GM18868 (cell line): ENCODE data around the gene SLC66A1.

Experiments used
- ATAC-seq: cut with Tn5 transposase; IDR thresholded peaks from one replicate; pipeline ENCODE4 v1.9.1; 2021; ENCODE audit warnings: mild to moderate bottlenecking, moderate library complexity; ENCODE audit not compliant: unreplicated experiment

SLC66A1 gene

GRCh38 chr1:19324665-19324990 lies 12.5 kb downstream of the SLC66A1 start:
- ATAC-seq, result no peak

DNA sequence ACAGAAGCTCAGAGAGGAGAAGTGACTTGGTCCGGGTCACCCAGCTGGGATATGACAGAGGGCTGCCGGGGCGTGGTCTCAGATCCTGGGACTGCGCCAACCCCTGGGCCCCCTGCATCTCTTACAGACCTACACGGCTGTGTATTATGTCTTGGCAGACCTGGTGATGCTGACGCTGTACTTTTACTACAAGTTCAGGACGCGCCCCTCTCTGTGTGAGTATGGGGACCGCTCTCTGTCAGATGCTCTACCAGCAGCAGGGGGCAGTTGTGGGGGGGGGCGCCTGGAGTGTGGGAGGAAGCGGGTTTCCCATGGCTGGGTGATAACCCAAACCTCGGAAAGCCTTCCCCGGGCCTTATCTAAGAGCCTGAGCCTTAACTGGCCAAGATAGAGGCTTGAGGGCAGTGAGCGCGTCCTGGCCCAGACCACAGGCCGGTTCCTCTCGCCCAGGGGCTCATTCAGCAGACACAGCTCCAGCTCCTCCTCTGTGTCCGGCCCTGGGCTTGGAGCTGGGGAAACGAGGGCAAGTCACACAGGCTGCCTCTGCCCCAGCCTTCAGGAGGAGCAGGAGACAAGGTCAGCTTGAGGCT lies 13.3 kb downstream of the SLC66A1 start:
- ATAC-seq, result no peak

DNA sequence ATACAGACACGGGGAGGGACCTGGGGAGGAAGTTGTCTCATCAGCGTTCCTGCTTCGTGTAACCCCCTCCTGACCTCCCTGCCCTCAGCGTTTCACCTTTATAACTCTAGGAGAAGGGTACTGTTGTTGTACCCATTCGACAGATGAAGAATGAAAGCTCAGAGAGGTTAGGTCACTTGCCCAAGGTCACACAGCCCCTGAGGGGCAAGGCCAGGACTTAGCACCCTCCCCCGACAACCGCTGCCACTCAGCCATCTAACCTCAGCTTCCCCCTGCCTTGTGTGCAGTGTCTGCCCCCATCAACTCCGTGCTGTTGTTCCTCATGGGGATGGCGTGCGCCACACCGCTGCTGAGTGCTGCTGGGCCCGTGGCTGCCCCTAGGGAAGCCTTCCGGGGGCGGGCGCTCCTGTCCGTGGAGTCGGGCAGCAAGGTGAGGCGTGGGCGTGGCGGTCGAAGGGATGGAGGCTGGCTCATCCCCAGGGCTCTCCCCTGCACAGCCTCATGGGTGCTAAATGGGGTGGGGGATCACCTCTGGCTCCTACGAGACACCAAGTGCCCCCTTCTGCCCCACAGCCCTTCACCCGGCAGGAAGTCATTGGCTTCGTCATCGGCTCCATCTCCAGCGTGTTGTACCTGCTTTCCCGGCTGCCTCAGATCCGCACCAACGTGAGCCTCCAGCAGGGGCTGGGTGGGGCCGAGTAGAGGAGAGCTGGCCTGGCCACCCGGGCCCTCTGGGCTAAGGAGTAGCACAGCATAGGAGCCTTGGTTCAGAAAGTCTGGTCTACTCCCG lies 14.0 kb downstream of the SLC66A1 start:
- no peak for ATAC-seq

GRCh38 chr1:19326748-19327065 lies 14.6 kb downstream of the SLC66A1 start:
- no peak for ATAC-seq

GRCh38 chr1:19327301-19327700 lies 15.2 kb downstream of the SLC66A1 start:
- no peak for ATAC-seq

DNA sequence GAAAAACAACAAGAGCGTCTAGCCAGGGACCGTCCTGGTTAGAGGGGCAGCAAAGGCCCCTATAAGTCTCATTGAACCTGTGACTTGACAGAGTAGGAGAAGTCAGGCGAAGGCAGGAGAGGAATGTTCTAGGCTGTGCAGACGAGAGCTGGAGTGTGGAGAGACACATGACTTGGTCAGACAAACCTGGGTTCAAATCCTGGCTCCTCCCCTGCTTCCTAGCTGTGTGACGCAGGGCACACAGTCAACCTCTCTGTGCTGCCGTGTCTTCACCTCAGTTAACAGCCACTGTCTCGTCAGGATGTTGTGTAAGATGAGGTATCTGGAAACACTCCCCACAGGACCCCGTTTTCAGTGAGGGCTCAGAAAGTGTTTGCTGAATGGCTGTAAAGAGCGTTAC lies 15.6 kb downstream of the SLC66A1 start:
- ATAC-seq, result no peak

DNA sequence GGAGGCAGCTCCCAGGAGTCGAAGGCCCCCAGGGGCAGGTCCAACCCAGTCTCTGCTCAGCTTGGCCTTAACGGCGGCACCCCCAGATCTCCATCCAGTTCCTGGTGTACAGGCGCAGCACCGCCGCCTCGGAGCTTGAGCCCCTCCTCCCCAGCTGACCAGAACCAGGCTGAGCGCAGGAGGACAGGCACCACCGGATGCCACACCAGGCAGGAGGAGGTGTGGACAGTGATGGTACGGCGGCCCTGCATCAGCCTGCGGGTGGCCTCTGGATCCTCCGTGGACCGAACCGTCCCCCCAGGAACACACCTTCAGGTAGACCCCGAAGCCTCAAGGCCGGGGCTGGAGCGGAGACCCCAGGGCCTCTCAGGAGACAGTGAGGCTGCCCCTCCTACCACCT lies 16.4 kb downstream of the SLC66A1 start:
- ATAC-seq, result no peak

- ATAC-seq, result no peak
Observed at GRCh38 chr1:19329188-19329587, 17.1 kb downstream of the SLC66A1 start.

- no peak for ATAC-seq
Observed at GRCh38 chr1:19329611-19330010, 17.5 kb downstream of the SLC66A1 start.

DNA sequence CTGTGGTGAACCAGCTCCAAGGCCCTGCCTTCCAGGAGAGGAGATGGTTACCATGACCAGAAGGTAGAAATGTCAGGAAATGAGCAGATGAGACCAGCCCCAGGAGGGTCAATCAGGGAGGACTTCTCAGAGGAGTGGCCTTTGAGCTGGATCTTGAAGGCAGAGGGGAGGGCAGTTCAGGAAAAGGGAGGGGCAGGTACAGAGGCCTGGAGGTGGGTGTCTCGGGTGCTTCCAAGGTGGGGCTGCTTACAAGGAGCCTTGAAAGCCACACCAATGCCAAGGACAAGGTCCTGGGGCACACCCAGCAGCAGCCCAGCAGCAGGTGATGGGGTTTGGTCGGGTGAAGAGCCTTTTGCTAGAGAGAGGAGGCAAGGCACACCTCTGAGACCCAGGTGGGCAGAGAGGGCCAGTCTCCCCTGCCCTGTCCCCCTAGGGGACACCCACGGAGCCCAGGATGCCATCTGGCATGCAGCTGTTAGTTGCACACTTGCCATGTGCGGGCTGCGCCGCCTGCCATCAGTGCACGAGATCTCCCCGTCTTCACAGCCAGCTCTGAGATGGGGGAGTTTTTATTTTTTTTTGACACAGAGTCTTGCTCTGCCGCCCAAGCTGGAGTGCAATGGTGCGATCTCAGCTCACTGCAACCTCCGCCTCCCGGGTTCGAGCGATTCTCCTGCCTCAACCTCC lies 18.5 kb downstream of the SLC66A1 start:
- no peak for ATAC-seq

DNA sequence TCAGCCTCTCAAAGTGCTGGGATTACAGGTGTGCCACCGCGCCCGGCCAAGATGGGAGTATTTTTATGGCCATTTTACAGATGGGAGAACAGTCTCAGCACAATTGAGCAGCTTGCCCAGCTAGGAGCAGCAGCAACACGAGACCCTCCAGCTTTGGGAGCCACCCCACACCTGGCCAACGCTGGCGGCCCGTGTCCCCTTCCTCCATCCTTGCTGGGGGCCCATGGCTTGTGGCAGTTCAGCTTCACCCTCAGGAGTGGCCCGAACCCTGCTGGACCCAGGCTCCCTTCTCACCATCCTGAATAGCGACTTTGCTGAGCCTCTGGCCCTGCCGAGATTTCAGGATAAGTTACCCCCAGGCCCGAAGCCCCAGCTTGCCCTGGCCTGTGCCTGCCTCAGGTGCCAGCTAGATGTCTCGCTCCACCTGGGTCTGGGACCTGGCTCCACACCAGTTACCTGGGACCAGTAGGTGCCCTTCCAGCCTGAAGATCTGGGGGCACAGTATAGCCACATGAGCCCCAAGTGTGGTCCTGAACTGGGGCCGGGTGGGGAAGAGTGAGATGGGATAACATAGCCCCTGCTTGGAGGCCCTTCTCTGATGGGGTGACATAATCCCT lies 19.2 kb downstream of the SLC66A1 start:
- no peak for ATAC-seq

DNA sequence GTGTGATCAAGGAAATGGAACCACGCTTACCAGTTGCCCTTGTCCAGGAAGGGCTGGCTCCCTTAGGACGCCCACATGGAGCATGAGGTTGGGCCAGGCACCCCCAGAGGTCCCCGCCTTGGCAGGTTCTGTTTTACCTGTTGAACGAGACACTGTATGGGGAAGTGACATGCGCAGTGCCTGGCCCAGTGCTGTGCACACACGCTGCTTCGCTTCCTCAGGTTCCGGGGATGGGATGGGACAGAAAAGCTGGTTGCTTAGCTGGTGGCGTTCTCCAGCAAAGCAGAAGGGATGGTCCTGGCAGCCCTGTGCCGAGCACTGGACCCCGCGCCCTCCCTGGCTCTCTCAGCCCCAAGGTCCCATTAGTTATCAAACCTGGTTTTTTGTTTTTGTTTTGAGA lies 20.7 kb downstream of the SLC66A1 start:
- no peak for ATAC-seq

DNA sequence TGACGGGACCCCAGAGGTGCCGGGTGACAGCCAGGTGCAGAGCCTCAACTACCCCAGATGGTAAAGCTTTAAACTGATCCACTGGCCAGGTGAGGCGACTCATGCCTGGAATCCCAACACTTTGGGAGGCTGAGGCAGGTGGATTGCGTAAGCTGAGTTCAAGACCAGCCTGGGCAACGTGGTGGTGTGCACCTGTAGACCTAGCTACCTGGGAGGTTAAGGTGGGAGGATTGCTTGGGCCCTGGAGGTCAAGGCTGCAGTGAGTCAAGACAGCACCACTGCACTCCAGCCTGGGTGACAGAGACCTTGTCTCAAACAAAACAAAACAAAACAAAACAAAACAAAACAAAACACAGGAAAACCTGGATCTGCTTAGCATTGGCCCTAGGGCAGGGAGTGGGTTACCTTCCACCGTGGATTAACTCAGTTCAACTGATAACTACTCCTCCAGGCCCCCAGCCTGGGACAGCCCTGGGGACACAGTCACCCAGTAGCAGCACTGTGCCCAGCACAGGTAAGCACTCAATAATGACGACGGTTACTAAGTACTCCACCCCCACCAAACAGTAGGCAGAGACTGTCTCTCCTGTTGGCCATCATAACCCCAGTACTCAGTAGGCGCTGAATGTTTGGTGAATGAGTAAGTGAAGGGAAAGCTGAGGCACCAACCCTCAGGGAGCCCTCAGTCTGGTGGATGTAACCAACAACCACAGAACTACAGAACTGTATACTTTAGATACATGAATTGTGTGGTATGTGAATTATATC lies 21.6 kb downstream of the SLC66A1 start:
- ATAC-seq, result no peak

GRCh38 chr1:19336543-19336942 lies 24.4 kb downstream of the SLC66A1 start:
- ATAC-seq, result no peak

GRCh38 chr1:19337289-19337688 lies 25.2 kb downstream of the SLC66A1 start:
- ATAC-seq, result no peak

DNA sequence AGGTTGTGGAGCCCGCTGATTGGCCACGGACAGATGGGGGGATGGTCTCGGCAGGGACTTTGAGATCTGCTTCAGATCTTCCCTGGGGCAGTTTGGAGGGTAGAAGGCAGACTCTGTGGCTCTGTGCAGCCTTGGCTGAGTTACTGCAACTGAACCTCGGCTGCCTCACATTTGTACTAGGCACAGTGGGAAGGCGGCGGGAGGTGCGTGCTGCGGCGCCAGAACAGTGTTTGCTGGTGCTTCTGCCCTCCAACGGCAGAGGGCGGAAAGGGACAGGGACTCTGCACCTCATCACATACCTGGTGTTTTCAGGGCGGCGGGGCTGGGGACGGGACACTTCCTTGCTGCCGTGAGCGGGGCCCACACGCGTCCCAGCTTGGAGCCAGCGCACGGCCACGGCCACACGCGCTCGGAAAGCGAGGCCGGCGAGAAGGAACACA lies 26.2 kb downstream of the SLC66A1 start:
- no peak for ATAC-seq

DNA sequence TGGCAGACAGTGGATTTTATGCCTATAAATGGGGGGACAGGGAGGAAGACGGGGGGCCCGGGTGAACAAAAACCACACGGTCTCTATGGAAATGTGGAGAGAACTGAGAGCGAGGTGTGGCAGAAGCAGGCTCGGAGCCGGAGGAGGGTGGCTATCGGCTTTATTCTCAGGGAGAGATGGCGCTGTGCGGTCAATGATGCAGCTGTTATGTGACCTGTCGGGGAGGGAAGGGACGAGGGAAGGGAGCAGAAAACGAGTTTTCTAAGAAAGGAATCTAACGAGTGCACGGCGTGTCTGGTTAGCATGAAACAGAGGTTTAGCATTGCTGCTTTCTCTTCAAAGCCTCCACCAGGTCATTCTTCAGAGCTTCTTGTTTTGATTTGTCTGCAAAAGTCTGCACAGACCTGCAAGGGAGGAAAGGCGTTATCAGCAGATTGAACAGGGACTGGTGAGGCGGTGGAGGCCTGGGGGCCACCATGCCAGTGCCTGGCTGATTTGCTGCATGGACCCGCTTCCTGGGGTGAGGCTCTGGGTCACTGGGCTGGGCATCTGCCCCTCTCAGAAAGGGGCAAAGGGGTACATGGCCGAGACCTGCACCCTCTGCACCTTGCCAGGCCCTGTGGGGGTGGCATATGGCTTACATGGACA lies 27.2 kb downstream of the SLC66A1 start:
- no peak for ATAC-seq

- ATAC-seq, result no peak
Observed at GRCh38 chr1:19340387-19340937, 28.3 kb downstream of the SLC66A1 start.

- no peak for ATAC-seq
Observed at GRCh38 chr1:19341201-19342061, 29.3 kb downstream of the SLC66A1 start.
